GM12878 (cell line): ENCODE results near the gene SLC9A3. TPM values are rescaled to one million over a fixed set of nuclear protein-coding genes. Genes with fewer than 3 reads are reported as not detected.

Experiments
- ATAC-seq: fragments of 200-7000 bp; cut with Tn5 transposase; 3 replicates; pipeline ENCODE4 v1.9.1; 2020; ENCODE audit warnings: mild to moderate bottlenecking, moderate library complexity
- Bru-seq: library from RNA; stranded (reverse); fragments of 400-500 nt; gene quantifications from one replicate; lab custom pipeline; 2021; lab: Mats Ljungman, UMichigan
- BruChase-seq, 2 experiments: library from RNA; stranded (reverse); fragments of 400-500 nt; gene quantifications; one replicate each; lab custom pipeline; 2021; lab: Mats Ljungman, UMichigan
- BruUV-seq: library from RNA; stranded (reverse); fragments of 400-500 nt; replicated peaks from 2 replicates; lab custom pipeline; 2021; lab: Mats Ljungman, UMichigan
- CTCF ChIA-PET: fragments of 300-600 bp; sonication (Branson Sonifier 250); formaldehyde crosslinking; extraction: SDS; loops from one replicate; lab custom pipeline; 2021; ENCODE audit warnings: inconsistent platforms; lab: Yijun Ruan, JAX
- POLR2A ChIA-PET: fragments of 350-600 bp; formaldehyde crosslinking; extraction: SDS; loops from one replicate; lab custom pipeline; 2021; ENCODE audit warnings: inconsistent platforms; lab: Charles Lee
- RAD21 ChIA-PET: fragments of 300-600 bp; sonication (Branson Sonifier 250); formaldehyde crosslinking; loops from one replicate; lab custom pipeline; 2023; ENCODE audit warnings: antibody characterized with exemption; ENCODE audit not compliant: unreplicated experiment; lab: Charles Lee
- SMC1A ChIA-PET: fragments of 300-600 bp; sonication (Branson Sonifier 250); formaldehyde crosslinking; loops from one replicate; lab custom pipeline; 2023; ENCODE audit not compliant: unreplicated experiment, uncharacterized antibody; lab: Charles Lee
- DNase-seq: peaks from one replicate; pipeline ENCODE4 v3.0.0-alpha.2; 2011; ENCODE audit warnings: low read depth, low spot score
- FAIRE-seq: peaks from 3 replicates; lab custom pipeline; 2011; peaks lifted over from hg19 to GRCh38; lab: Jason Lieb, UNC
- H2AFZ ChIP-seq: 2 replicates; pipeline ENCODE4 v1.6.0; 2011; ENCODE audit warnings: low read depth, low read length, control low read depth; ENCODE audit not compliant: control insufficient read depth
- H3K27ac ChIP-seq: 2 replicates; pipeline ENCODE4 v1.5.1; 2011; ENCODE audit warnings: control low read depth; ENCODE audit not compliant: control insufficient read depth, insufficient read depth
- H3K27me3 ChIP-seq, 2 experiments: replicated peaks in 1 of 2; 2 replicates each; pipeline versions ENCODE4 v1.6.0 to v1.6.1; 2011; ENCODE audit warnings: low read length in 1 of 2; ENCODE audit not compliant: control insufficient read depth in 2 of 2, insufficient read depth in 2 of 2
- H3K36me3 ChIP-seq, 2 experiments: 2 replicates each; pipeline ENCODE4 v1.5.1; 2011; ENCODE audit warnings: low read length in 1 of 2; ENCODE audit not compliant: control insufficient read depth in 2 of 2, insufficient read depth in 2 of 2
- H3K4me1 ChIP-seq: 2 replicates; pipeline ENCODE4 v1.6.1; 2011; ENCODE audit warnings: mild to moderate bottlenecking, low read length, moderate library complexity, mixed read lengths; ENCODE audit not compliant: control insufficient read depth, insufficient read depth
- H3K4me2 ChIP-seq: 2 replicates; pipeline ENCODE4 v1.6.0; 2011; ENCODE audit warnings: control low read depth; ENCODE audit not compliant: control insufficient read depth, insufficient read depth
- H3K4me3 ChIP-seq: fragments of 200-600 bp; sonication (generic); 2 replicates; pipeline ENCODE4 v1.5.1; 2016
- H3K79me2 ChIP-seq: 2 replicates; pipeline ENCODE4 v1.6.0; 2011; ENCODE audit warnings: low read length; ENCODE audit not compliant: control insufficient read depth, insufficient read depth
- H3K9ac ChIP-seq: 2 replicates; pipeline ENCODE4 v1.8.0; 2011; ENCODE audit warnings: low read length, control low read depth, mixed read lengths; ENCODE audit not compliant: control insufficient read depth, insufficient read depth
- H3K9me3 ChIP-seq: replicated peaks from 3 replicates; pipeline ENCODE4 v1.5.1; 2011; ENCODE audit warnings: mild to moderate bottlenecking, low read length; ENCODE audit not compliant: control insufficient read depth, insufficient read depth
- H4K20me1 ChIP-seq: 2 replicates; pipeline ENCODE4 v1.6.0; 2011; ENCODE audit not compliant: control insufficient read depth, insufficient read depth
- JUND ChIP-seq: IDR thresholded peaks from 2 replicates; pipeline ENCODE4 v1.6.1; 2012; ENCODE audit warnings: low read depth, mild to moderate bottlenecking, low read length, improper control_type of control experiment, moderate library complexity
- WGBS: methylation state at CpG from one replicate; pipeline ENCODE4 v1.1.6; 2016; ENCODE audit warnings: low lambda C conversion rate; ENCODE audit not compliant: insufficient replicate concordance, insufficient coverage; ENCODE audit errors: missing lambda C conversion rate; 5-methylcytosine and 5-hydroxymethylcytosine counted together
- in situ Hi-C: fragments of 300-500 bp; cut with MboI; formaldehyde crosslinking; loops from 9 replicates; pipeline ENCODE4 v1.14.3; 2018; ENCODE audit warnings: mixed read lengths
- intact Hi-C: fragments of 100-400 bp; cut with micrococcal nuclease; formaldehyde crosslinking; loops from one replicate; pipeline ENCODE4 v1.14.2; 2022; ENCODE audit not compliant: unreplicated experiment
- long read RNA-seq, 2 experiments: library from polyadenylated mRNA; unstranded; transcript quantifications; one replicate each; pipeline ENCODE4 v2.0.0, GENCODE V29; 2019 to 2020
- polyA minus RNA-seq, 3 experiments: library from RNA; depleted of rRNA, polyadenylated mRNA; stranded (reverse); fragments of >200 nt; gene quantifications; 2 replicates each; pipeline ENCODE4 v1.2.3, GENCODE V29; 2011
- polyA plus RNA-seq, 11 experiments: library from polyadenylated mRNA; depleted of rRNA in 4 of 11; unstranded in 6 of 11; stranded (reverse) in 5 of 11; fragments of >200 nt; fragmentation: Nextera tagmentation in 4 of 11; fragmentation: Illumina TruSeq in 1 of 11; extraction: Ambion mirVana in 4 of 11; extraction: Trizol in 1 of 11; gene quantifications; 1 replicate in 1 of 11; 2 replicates in 10 of 11; pipeline versions ENCODE4 v1.2.1 to v1.2.3, GENCODE V29; 2011 to 2016; ENCODE audit warnings: inconsistent platforms in 2 of 11, missing spikeins in 2 of 11, low read depth in 1 of 11
- total RNA-seq, 4 experiments: library from RNA; depleted of rRNA in 3 of 4; stranded (reverse); fragments of >200 nt in 3 of 4; fragmentation: Illumina TruSeq in 1 of 4; extraction: Trizol in 1 of 4; gene quantifications; 2 replicates each; pipeline versions ENCODE4 v1.2.1 to v1.2.3, GENCODE V29; 2013 to 2021
- TF ChIP-seq, protein P1 (sequence below): IDR thresholded peaks from 2 replicates; pipeline ENCODE4 v1.6.1; 2012; ENCODE audit warnings: improper control_type of control experiment, low read depth, low read length; ENCODE audit not compliant: insufficient replicate concordance

The SLC9A3 gene
- total RNA-seq (2013; cell fraction: nucleolus; rRNA removed): 4.6 TPM in 2 replicates
- total RNA-seq (2014; rRNA removed): 2.8 and 3.2 TPM in 2 replicates
- 0.89 and 1.1 TPM in 2 replicates for total RNA-seq (2014; rRNA removed; fragmentation: Illumina TruSeq; extraction: Trizol)
- 2.3 and 2.5 TPM in 2 replicates for total RNA-seq (2021)
- polyA plus RNA-seq (2011; ENCODE audit: low read depth): 1.1 TPM
- polyA plus RNA-seq (2011; rRNA removed): 1.1 and 1.6 TPM in 2 replicates
- 1.6 and 2.1 TPM in 2 replicates for polyA plus RNA-seq (2011; cell fraction: cytosol; rRNA removed)
- 4.8 and 5.6 TPM in 2 replicates for polyA plus RNA-seq (2011; cell fraction: nucleus; rRNA removed)
- polyA plus RNA-seq (2012): 1.6 and 1.9 TPM in 2 replicates
- 1.5 and 1.7 TPM in 2 replicates for polyA plus RNA-seq (2014; fragmentation: Illumina TruSeq; extraction: Trizol)
- polyA plus RNA-seq (2014; fragmentation: Nextera tagmentation; extraction: Ambion mirVana): under 1 TPM in 1 of 2 experiments, not detected in 1; 0.04 TPM
- 4.7 and 5.2 TPM in 2 replicates for polyA plus RNA-seq (2014; rRNA removed)
- polyA plus RNA-seq (2016; fragmentation: Nextera tagmentation; extraction: Ambion mirVana): 1 to 10 TPM; 2.9 to 3.1 TPM
- polyA minus RNA-seq (2011; rRNA and poly(A)+ RNA removed): 0.44 and 0.82 TPM in 2 replicates
- polyA minus RNA-seq (2011; cell fraction: cytosol; rRNA and poly(A)+ RNA removed): 0.62 TPM in 1 of 2 replicates, not detected in the other
- 1.8 and 2.9 TPM in 2 replicates for polyA minus RNA-seq (2011; cell fraction: nucleus; rRNA and poly(A)+ RNA removed)
- Bru-seq, nascent RNA: percentile 20 among the genes with signal in this experiment
- BruChase-seq, experiment 1, labeled RNA remaining after a 6-hour chase: percentile 11 among the genes with signal in this experiment
- BruChase-seq, experiment 2, labeled RNA remaining after a 2-hour chase: percentile 11 among the genes with signal in this experiment
- long read RNA-seq, experiment 1, partial matches to known transcripts: 0 of 7 reads
- long read RNA-seq, experiment 1, other reads (novel, unspliced or antisense): 7 of 7 reads
- long read RNA-seq, experiment 2, partial matches to known transcripts: 0 of 2 reads
- long read RNA-seq, experiment 2, other reads (novel, unspliced or antisense): 2 of 2 reads

DNA sequence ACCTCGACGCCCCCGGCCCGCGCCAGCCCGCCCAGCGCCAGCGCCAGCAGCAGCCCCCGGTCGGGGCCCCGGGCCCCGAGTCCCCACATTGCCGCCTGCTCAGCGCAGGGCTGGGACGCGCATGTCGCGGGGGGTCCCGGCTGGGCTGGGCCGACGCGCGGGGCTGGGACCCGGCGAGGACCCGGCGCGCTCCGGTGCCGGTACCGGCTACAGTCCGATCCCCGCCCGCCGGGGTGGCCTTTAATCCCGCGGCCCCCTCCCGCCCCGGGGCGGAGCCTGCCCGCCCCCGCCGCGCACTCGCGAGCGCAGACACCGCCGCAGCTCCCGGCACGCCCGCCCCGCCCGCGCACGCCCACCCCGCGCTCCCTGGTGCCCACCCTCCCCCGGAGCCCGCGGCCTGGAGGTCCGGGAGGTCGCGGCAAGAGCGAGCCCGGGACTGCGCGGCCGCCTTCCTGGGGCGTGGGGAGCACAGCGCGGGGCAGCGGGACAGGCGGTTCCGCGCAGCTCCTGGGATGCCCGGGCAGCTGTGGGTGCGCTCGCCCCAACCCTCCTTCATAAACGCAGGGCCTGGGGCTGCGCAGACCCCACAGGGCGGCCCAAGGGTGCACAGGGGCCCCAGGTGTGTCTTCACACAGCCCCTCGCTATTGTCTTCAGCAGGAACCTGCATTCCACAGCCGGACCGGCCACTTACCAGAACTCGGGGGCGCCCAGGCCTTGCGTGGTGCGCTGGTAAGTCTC lies at the start of gene SLC9A3:
SLC9A3 (minus strand) TSS at position 216 of the 739 bp plus-strand sequence.
- H3K4me2 ChIP-seq: no peak within 1 kb of the TSS
- WGBS: 72% methylated on average over 45 of the region's 89 CpGs
- no TSS peak for BruUV-seq
- TF ChIP-seq, protein P1, sequence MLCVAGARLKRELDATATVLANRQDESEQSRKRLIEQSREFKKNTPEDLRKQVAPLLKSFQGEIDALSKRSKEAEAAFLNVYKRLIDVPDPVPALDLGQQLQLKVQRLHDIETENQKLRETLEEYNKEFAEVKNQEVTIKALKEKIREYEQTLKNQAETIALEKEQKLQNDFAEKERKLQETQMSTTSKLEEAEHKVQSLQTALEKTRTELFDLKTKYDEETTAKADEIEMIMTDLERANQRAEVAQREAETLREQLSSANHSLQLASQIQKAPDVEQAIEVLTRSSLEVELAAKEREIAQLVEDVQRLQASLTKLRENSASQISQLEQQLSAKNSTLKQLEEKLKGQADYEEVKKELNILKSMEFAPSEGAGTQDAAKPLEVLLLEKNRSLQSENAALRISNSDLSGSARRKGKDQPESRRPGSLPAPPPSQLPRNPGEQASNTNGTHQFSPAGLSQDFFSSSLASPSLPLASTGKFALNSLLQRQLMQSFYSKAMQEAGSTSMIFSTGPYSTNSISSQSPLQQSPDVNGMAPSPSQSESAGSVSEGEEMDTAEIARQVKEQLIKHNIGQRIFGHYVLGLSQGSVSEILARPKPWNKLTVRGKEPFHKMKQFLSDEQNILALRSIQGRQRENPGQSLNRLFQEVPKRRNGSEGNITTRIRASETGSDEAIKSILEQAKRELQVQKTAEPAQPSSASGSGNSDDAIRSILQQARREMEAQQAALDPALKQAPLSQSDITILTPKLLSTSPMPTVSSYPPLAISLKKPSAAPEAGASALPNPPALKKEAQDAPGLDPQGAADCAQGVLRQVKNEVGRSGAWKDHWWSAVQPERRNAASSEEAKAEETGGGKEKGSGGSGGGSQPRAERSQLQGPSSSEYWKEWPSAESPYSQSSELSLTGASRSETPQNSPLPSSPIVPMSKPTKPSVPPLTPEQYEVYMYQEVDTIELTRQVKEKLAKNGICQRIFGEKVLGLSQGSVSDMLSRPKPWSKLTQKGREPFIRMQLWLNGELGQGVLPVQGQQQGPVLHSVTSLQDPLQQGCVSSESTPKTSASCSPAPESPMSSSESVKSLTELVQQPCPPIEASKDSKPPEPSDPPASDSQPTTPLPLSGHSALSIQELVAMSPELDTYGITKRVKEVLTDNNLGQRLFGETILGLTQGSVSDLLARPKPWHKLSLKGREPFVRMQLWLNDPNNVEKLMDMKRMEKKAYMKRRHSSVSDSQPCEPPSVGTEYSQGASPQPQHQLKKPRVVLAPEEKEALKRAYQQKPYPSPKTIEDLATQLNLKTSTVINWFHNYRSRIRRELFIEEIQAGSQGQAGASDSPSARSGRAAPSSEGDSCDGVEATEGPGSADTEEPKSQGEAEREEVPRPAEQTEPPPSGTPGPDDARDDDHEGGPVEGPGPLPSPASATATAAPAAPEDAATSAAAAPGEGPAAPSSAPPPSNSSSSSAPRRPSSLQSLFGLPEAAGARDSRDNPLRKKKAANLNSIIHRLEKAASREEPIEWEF: no peak
- TF ChIP-seq JUND: no peak
- TF ChIP-seq, all 136 proteins: peak for 0
- no peak within 1 kb of the TSS for H2AFZ ChIP-seq
- no peaks in the 10 kb centered on the region for H3K79me2 ChIP-seq
- ChIA-PET CTCF (no interaction called here), POLR2A (no interaction called here), SMC1A (no interaction called here), RAD21 (no interaction called here)
- intact Hi-C loops (no loop called here), in situ Hi-C loops (no loop called here)
- no peak for DNase-seq
- no peak for ATAC-seq
- H3K27me3 ChIP-seq: peaks cover 10 to 19% of the 10 kb centered on the region in 2 experiments
- H3K4me3 ChIP-seq: no peak within 1 kb of the TSS
- no peaks in the 10 kb centered on the region for H3K36me3 ChIP-seq
- no peak for FAIRE-seq
- peaks cover 6% of the 10 kb centered on the region; the same call in 1 of the 2 replicates for H3K4me1 ChIP-seq
- H4K20me1 ChIP-seq: no peaks in the 10 kb centered on the region
- H3K9ac ChIP-seq: no peak within 1 kb of the TSS
- H3K9me3 ChIP-seq: no peaks in the 10 kb centered on the region
- no peak within 1 kb of the TSS for H3K27ac ChIP-seq
